IPS DF 19.7 (cell line): ENCODE data around the gene HYAL2.

Experiments used
- DNase-seq: peaks from one replicate; pipeline ENCODE4 v3.0.0-alpha.2; 2013; ENCODE audit warnings: low read depth, low spot score

Gene HYAL2

DNA sequence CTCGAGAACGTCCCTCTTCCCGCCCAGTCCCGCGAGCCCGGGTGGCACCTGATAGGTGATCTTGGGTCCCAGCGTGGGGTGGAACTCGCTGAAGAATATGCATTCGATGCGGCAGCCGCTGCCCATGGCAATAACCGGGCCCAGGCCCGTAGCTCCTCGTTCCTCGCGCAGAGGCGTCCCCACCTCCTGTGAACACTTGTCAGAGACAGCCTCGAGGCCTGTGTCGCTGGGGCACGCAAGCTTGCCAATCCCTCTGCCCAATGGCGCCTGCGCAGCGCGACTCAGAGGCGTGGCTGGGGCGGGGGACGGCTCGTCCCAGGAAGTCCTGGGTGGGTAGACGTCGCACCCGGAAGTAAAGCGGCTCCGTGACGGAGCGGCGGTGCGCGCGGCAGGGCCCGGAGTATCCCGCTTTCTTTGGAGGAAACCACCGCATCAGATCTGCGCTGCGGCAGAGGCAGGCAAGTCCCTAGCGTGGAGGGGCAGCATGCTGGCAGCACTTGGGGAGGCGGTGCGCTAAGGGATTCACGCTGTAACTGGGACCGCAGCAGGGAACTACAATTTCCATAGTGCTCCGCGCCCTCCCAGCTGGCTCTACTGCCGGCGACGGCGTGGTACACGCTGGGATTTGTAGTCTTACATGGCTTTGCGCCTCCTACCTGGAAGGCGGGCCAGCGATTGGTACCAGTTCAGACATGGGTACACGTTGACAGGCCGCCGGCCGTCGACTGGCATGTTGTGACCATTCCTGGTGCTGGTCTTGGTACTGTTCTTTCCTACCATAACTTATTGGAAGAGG, 28.2 kb upstream of the HYAL2 start, which contains the start of the genes CYB561D2 and NPRL2:
Gene CYB561D2 (plus strand): TSS at position 336 of the 796 bp plus-strand sequence. CDS start 572 bp downstream, outside the sequence.
Gene NPRL2 (minus strand): TSS at position 249 of the 796 bp plus-strand sequence. CDS start 123 bp downstream, at position 126.
- no peak for DNase-seq

DNA sequence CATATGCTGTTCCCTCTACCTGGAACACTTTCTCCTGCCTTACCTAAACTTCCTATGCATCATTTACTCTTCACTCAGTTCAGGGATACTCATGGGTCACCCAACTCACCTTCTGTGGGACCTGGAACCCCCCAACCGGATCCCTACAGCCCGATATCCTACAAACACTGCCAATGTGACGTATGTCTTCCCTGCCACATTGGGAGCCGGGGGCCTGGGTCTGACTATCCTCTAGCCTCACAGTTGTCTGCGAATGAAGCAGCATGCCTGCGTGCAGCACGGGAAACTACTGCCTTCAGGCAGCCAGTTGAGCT, 27.6 kb upstream of the HYAL2 start:
- DNase-seq: no peak

DNA sequence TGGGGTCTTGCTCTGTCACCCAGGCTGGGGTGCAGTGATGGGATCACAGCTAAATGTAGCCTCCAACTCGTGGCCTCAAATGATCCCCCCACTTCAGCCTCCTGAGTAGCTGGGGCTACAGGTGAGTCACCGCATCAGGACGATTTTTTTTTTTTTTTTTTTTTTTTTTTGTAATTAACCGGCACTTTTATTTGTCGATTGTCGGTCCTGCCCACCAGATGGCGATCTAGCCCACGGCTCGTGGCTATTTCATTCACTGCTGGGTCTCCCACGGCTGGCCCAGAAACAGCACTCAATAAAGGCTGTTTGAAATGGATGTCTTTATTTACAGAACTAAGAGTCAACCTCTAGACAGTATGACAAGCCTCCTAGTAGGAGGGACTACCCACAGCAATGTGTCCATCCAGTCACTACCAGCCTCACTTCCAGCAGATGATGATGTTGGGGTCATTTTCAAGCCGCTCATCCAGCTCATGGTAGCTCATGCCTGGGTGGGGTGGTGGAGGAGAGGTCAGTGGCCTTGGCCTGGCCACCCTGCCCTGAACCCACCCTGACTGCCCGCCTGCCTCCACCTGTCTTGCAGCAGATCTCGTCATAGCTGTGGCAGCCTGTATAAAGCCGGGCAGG, 24.8 kb upstream of the HYAL2 start:
- no peak for DNase-seq

DNA sequence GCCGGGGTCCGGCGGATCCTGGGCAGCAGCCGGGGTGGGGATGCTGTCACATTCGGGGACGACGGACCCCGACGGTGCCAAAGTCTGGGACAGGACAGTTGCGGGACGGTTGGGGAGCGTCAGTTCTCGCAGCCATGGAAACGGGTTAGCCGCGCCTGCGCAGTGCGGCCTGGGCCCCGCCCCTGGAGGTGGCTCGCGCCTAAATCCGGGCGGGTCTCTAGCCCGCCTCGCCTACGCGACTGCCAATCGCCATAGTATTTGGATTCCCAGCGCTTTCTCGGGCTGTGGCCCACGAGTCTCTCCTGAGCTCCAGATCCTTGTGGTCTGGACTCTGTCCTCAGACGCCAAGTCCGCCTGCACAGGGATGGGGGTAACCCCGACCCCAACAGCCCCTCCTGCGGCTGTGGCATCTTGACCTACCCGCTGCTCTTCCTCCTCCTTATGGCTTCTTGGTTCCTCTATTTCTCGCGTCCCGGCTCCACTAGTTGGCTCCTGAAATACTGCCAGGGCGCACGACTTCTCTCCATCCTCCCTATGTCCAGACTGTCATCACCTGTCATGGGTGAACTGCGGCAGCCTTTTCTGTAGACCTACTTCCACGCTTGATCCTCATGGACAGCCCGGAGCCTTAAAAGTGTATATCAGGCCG, 23.2 kb upstream of the HYAL2 start, which contains the start of gene ZMYND10:
Gene ZMYND10 (minus strand): TSS at position 147 of the 649 bp plus-strand sequence. CDS start 153 bp downstream, outside the sequence.
- DNase-seq: no peak

DNA sequence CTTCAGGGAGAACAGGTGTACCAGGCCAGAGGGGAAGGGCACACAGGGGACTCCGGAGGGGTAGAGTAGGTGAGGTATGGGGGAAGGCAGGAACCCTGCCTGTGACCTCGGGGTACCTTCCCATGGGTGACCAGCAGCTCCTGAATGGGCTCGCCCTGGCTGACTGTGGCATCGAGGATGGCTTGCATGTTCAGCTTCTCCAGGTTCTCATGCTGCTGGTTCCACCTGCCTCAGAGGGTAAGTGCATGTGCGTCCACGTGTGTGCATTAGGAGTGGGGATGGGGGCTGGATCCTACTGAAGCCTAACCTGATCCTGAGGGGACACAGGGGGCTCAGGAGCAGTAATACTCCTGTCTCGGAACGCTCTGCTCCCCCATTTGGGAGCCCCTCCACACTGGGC, 22.5 kb upstream of the HYAL2 start:
- no peak for DNase-seq

DNA sequence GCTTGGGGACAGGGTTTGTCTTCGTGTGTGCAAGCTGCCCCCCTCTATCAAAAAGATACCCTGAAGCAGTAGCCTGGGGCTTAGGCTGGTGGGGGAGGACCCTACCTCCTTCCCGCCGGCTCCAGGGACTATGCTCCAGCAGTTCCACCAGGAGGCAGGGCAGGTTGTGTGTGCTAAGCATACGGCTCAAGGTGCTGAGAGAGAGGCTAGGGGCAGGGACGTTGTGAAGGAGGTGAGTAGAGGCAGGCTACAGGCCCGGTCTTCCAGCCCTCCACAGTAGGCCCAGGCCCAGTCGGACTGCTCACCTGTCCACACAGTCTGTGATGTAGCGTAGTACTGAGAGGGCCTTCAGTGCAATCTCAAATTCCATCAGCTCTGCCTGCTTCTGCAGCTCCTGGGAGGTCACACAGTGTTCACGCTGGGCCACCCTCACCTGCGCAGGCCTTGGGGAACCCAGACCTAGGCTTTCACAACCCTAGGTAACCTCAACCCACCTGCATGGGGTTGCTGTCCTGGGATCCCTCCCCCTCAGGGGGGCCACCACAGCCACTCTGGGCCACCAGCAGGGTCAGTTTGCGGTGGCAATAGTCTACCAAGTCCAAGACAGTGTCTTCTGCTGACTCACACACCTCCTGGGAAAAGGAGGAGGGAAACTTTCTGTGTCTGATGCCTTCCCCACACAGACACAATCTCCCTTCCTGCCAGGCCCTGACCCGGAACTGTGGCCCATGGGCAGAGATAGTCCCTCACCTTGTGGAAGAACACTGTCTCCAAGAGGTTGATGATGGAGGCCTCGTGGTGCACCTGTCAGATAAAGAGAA, 20.5 kb upstream of the HYAL2 start:
- DNase-seq: no peak

DNA sequence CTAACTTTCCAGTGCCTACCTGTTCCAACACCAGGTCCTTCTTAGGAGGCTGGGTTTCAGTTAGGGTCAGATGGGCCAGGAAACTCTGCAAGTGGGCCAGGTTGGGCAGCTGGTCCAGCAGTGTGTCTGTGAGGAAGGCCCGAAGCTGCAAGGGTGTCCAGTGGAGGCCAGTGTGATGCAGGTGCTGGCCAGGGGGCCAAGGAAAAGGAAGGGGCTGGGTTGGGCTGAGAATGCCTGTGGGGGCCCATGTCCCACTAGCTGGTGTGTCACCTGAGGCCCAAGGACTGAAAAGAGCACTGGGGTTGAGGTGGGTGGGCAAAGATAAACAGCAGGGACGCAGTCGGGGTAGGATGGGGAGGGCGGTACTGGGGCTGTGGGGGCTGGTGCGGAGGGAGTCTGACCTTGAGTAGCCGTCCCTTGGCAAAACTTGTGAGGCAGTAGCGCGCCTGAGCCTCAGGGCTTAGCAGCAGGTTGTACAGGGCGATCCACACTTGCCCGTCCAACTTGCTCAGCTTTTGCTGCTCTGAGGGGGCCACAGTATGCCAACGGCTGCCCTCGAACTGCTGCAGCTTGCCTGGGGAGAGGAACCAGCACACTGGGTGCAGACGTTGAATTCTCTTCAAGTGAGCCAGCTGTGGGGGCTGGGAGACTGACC, 19.6 kb upstream of the HYAL2 start:
- no peak for DNase-seq

DNA sequence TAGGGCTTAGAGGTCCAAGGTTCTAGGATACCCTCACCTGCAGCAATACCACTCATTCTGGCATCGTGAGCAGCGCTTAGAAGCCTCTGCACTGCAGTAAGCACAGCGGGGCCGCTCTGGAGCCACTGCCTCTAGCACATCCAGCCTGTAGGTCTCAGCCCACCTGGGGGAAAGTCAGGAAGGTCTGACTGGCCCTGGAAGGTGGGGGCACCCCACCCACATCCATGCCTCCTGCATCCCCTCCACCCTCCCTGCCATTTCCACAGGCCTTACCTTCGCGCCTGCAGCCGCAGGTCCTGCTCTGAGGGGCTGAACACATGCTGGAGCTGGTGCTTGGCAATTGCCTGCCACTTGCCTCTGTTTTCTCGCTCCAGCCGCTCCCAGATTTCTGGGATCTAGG, 19.0 kb upstream of the HYAL2 start:
- no peak for DNase-seq

DNA sequence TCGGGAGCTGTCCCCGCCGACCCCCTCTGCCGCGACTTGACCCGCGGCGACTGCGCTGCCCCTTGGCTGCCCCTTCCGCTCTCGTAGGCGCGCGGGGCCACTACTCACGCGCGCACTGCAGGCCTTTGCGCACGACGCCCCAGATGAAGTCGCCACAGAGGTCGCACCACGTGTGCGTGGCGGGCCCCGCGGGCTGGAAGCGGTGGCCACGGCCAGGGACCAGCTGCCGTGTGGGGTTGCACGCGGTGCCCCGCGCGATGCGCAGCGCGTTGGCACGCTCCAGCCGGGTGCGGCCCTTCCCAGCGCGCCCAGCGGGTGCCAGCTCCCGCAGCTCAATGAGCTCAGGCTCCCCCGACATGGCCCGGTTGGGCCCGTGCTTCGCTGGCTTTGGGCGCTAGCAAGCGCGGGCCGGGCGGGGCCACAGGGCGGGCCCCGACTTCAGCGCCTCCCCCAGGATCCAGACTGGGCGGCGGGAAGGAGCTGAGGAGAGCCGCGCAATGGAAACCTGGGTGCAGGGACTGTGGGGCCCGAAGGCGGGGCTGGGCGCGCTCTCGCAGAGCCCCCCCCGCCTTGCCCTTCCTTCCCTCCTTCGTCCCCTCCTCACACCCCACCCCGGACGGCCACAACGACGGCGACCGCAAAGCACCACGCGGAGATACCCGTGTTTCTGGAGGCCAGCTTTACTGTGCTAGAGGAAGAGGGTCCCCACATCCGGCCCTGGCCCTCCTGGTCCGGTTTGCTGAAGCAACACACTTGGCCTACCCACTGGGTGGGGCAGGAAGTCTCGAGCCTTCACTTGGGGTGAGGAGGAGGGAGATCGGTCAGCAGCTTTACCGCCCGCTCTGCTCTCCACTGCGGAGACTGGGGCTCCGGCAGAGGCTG, 18.1 kb upstream of the HYAL2 start, which contains the start of gene RASSF1:
Gene RASSF1 (minus strand): TSS at position 389 of the 882 bp plus-strand sequence. CDS start 31 bp downstream, at position 358.
- DNase-seq: no peak

DNA sequence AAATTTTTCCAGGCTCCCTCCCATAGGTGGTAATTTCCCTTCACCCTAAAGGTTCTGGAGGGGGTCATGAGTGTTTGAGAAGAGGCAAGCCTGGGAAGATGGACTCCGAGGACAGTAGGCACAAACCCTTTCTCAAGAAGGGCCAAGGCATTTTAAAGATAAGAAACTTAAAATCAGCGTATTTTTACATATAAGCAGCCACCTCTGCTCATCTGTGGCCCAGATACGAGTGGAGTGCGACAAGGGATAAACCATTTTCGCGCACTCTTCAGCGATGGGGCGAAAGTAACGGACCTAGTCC, 17.6 kb upstream of the HYAL2 start:
- no peak for DNase-seq

DNA sequence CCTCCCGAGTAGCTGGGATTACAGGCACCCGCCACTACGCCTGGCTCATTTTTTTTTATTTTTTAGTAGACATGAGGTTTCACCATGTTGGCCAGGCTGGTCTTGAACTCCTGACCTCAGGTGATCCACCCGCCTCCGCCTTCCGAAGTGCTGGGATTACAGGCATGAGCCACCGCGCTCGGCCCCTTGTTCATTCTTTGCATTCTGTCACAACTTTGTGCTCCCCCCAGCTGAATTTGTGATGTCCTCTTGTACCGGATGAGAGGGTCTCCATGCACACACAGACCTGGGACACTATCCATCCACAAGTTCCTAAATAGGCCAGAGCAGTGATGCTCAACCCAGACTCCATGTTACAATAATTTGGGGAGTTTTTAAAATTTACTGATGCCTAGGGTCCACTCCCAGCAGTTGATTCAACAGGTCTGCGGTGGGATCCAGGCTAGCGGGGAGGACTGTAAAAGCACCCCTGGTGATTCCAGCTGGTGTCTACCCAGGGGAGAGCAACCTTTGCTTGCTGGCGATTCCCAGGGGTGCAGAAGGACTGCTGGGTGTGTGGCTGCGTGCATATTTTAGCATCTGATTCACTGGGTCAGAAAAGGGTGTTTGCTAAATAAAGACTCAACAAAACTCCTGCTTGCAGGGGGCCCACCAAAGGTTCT, 17.1 kb upstream of the HYAL2 start:
- DNase-seq: no peak

DNA sequence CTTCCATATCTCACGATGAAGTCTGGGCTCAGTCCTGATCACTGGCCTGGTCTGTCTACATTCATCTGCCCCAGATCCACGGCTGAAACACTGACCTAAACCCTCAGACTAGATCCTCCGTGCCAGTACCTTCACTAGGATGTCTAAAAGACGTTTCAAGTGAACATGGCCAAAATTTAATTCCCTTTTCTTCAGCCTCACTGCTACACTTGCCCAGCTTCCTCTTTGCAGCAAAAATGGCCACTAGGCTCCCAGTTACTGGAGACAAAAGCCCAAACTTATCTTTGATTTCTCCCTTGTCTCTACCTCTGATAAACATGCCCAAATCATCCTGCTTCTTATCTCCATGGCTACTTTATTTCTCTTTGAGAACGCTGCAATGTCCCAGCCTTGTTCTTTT, 16.4 kb upstream of the HYAL2 start:
- DNase-seq: no peak

DNA sequence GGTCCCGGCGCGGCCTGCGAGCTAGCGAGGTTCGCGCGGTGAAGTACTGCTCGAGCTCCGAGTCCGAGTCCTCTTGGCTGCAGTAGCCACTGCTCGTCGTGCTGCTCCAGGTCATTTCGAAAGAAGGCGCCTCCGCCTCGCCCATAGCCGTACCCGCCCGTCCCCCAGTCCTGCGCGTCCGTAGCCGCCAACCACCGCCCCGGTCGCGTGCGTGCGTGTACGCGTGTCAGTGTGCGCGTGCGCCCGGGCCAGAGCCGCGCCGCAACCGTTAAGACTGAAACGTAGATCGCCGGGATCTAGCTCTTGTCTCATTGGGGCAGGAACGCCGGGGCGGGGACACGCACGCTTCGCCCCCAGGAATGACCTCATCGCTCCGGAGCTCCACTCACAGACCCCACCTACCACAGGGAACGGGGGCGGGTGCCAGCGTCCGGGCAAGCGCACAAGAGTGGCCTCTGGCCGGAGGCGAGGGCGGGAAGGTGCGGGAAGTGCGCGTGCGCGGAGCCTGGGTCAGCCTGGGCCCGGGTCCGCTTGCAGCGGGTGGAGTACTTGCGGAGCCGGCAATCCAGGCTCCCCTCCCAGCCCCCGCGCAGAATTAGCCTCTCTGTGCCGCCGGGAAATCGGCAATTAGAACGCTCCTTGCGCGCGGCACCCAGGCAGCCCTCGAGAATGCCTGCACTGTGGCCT, 14.8 kb upstream of the HYAL2 start:
- no peak for DNase-seq

DNA sequence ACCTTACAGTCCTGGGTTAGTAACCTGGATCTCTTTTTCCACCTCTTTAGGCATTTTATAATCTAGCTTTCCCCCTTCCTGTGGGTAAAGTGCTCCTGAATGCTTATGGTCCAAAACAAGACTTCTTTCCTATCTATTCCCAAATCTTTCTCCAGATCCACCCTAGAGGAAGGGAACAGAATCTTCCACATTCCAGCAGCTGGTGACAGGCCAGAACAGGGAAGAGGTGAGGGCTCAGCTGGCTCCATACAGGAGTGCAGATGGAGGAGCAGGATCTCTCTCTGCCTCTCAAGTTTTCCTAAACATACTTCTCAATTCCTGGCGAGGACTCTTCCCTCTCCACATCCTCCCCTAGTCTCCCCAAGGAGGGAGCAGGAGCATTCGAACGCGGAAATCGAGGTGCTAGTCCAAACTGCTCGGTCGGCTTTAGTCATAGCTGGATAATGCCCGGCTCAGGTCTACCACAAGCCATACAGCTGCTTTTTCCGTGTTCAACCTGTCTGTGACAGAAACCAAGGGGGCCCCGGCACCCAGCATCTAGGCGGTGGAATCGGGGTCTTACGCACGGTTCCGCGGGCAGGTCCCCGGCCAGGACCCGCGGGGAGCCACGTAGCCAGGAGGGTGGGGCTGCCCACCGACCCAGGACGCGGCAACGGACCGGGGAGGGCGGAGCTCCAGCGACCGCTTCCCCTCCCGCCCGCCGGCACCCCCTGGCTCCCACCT, 14.1 kb upstream of the HYAL2 start:
- no peak for DNase-seq

DNA sequence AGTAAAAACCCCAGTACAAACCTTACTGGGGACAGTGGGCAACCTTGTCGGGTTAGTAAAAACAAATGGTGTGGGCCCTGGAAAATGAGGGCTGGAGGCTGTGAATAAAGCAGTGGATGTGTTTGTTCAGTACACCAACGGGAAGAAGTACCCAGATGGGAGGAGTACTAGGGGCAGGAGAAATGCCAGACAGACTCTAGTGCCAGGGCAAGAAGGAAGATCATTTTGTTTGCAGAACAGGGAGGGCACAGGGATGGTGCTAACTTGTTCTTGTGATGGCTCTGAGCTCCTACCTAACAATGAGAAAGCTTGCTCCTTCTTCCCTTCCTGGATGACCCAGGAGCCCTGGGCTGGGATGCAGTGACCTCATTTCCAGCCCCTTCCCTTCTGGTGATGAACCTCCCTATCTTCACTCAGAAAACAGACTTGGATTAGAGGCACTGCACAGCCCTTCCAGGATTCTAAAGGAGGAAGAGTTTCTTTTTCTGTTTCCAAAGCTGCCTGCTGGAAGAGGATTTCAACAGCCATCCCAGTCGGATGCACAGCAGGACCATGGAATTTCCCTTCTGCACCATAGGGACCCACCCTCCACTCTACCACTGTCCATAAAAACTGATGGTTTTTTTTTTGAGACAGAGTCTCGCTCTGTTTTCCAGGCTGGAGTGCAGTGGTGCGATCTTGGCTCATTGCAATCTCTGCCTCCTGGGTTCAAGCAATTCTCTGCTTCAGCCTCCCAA, 12.0 kb upstream of the HYAL2 start:
- no peak for DNase-seq

DNA sequence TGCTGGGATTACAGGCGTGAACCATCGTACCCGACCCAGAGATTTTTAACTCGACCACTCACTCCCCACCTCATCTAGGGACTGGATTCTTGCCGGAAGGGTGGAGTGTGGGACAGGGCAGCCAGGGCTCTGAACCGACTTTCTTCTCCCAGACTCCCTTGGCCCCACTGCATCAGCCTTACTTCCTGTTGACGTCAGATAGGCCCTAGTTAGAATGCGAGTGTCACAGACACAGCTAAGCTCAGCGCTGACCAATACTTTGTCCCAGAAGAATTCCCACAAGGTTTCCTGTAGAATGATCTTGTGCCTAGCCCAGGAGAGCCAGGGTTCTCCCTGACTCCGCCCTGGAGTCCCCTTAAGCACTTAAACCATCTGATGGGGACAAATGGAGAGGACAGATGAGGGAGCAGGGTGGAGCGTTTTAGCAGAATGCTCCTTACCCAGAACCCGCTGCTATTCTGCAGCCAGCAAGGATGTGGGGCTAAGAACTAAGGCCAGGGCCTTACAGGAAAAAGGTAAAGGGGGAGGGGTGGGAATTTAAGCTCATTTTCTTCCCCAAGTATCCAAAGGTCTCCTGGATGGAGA, 11.3 kb upstream of the HYAL2 start:
- DNase-seq: no peak

DNA sequence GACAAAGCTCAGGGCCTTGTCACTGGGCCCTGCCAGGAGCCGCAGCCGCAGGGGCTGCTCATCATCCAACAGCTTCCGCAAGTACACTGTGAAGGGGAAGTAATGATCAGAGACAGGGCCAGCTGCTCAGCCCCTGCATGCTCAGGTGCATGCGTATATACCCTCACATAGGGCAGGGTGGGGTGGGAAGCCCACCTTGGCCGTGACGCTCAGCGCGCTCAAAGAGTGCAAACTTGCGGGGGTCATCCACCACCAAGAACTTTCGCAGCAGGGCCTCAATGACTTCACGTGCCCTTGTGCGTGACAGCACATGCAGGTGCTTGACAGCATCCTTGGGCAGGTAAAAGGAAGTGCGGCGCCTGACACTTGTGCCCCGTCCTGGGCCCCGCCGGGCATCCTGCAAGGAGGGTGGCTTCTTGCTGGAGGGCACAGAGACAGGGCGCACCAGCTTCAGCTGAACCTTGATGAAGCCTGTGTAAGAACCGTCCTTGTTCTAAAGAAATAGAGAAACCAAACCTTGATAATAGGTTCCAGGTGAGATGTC, 8.9 kb upstream of the HYAL2 start:
- DNase-seq: no peak
